Heart left ventricle (tissue), 16 donors: ENCODE data around the gene SELENON. TPM values are rescaled to one million over a fixed set of nuclear protein-coding genes. Genes with fewer than 3 reads are reported as not detected.

Experiments used
- ATAC-seq, 4 donors: fragments of 200-7000 bp; cut with Tn5 transposase; one replicate each; pipeline ENCODE4 v1.9.1; 2020 to 2022; ENCODE audit warnings: moderate library complexity in 4 of 4, mild to moderate bottlenecking in 3 of 4, moderate number of reproducible peaks in 1 of 4
- DNase-seq, 5 donors: peaks; one replicate each; pipeline ENCODE4 v3.0.0-alpha.2; 2020
- H3K27ac ChIP-seq, 12 donors: fragments of 200-600 bp; sonication (generic) in 4 of 12; one replicate each; pipeline versions ENCODE4 v1.5.0 to v1.8.0; 2016 to 2022; ENCODE audit warnings: mild to moderate bottlenecking in 2 of 12
- H3K27me3 ChIP-seq, 9 donors: fragments of 200-600 bp; sonication (generic) in 2 of 9; one replicate each; pipeline versions ENCODE4 v1.5.1 to v1.8.0; 2016 to 2022; ENCODE audit warnings: mild to moderate bottlenecking in 3 of 9
- H3K36me3 ChIP-seq, 9 donors: fragments of 200-600 bp; sonication (generic) in 2 of 9; one replicate each; pipeline versions ENCODE4 v1.5.0 to v1.8.0; 2018 to 2022; ENCODE audit warnings: mild to moderate bottlenecking in 2 of 9
- H3K4me1 ChIP-seq, 12 donors: fragments of 200-600 bp; sonication (generic) in 4 of 12; one replicate each; pipeline versions ENCODE4 v1.5.0 to v1.8.0; 2016 to 2022; ENCODE audit warnings: mild to moderate bottlenecking in 3 of 12
- H3K4me3 ChIP-seq, 12 donors: fragments of 200-600 bp; sonication (generic) in 4 of 12; one replicate each; pipeline versions ENCODE4 v1.5.0 to v1.8.0; 2017 to 2022; ENCODE audit warnings: mild to moderate bottlenecking in 9 of 12, moderate library complexity in 4 of 12
- H3K9me3 ChIP-seq, 12 donors: fragments of 200-600 bp; sonication (generic) in 4 of 12; one replicate each; pipeline versions ENCODE4 v1.5.0 to v1.8.0; 2016 to 2022; ENCODE audit warnings: mild to moderate bottlenecking in 1 of 12
- CTCF ChIP-seq, 12 donors: fragments of 200-600 bp; sonication (generic) in 4 of 12; IDR thresholded peaks; one replicate each; pipeline versions ENCODE4 v1.5.0 to v1.8.0; 2018 to 2022; ENCODE audit warnings: antibody characterized with exemption in 12 of 12, mild to moderate bottlenecking in 5 of 12
- POLR2A ChIP-seq, 2 donors: fragments of 450-650 bp; IDR thresholded peaks; one replicate each; pipeline ENCODE4 v1.6.1; 2017; ENCODE audit warnings: antibody characterized with exemption in 2 of 2, mild to moderate bottlenecking in 2 of 2, moderate library complexity in 2 of 2
- WGBS, 4 donors: extraction: QIAGEN DNeasy Blood & Tissue Kit in 2 of 4; methylation state at CpG; one replicate each; pipeline versions ENCODE4 v1.1.5 to v1.1.7; 2013 to 2018; 5-methylcytosine and 5-hydroxymethylcytosine counted together
- intact Hi-C, 10 donors: fragments of 100-400 bp; cut with DNase I; formaldehyde crosslinking; loops; one replicate each; pipeline versions ENCODE4 v1.11.1 to v1.14.2; 2022
- polyA plus RNA-seq, 2 donors: library from polyadenylated mRNA; stranded (reverse); fragments of 200-250 nt; gene quantifications; one replicate each; pipeline ENCODE4 v1.2.3, GENCODE V29; 2013
- total RNA-seq, 9 donors: library from RNA; depleted of rRNA in 2 of 9; stranded (reverse); fragments of >200 nt in 2 of 9; fragmentation: NEBNext Ultra II Directional in 3 of 9; extraction: Animal tissue kit (Norgen Biotek cat#: 25700) in 3 of 9; gene quantifications; one replicate each; pipeline versions ENCODE4 v1.1.0 to v1.2.4, GENCODE V29; 2016 to 2023
- donor health status: ischemic (EF 13 %, LVEDD 7.1; RV severe dilation, severe dysfunction).
- donor health status: healthy with polysubstance abuse.
- donor health status: DM: no; HTN: yes; CAD: no.
- donor health status: DM: no; HTN: no; CAD: no.
- donor health status: ischemic (EF 25% LVEDD 6.9; RV normal size, moderate dysfunction).
- donor health status: ischemic (EF 25% LVEDD 5.7; RV mildly dilated, moderate dysfunction).
- donor health status: healthy.
- donor health status: DM: yes; HTN: yes; CAD: no.
- donor health status: ischemic (EF 35%, LVEDD 5.7; RV mildly dilated, moderate dysfunction).
- donor health status: nonischemic (EF 11% LVEDD 7.7; RV severe dilation, severe dysfunction).
- donor health status: DM: yes; HTN: yes; CAD: no.
- donor health status: PGD.
- donor health status: ischemic (EF 29% LVEDD 5.4; RV normal size, mild dysfunction).
- donor health status: nonischemic (EF 23%, LVEDD 6.1; RV moderate dilation, normal function).

The SELENON gene
- total and polyA plus RNA-seq, 11 donors, result 28.9 to 92.3 (median 48.5) TPM

- ATAC-seq (peak in 1 of 4 donors; percentile 29), DNase-seq (no peak)
- Histone ChIP-seq H3K4me1 (no peaks in the 10 kb centered on the region), H3K9me3 (no peaks in the 10 kb centered on the region), H3K4me3 (no peak overlapping the region), H3K27ac (no peak overlapping the region), H3K27me3 (no peaks in the 10 kb centered on the region), H3K36me3 (no peaks in the 10 kb centered on the region)
- TF ChIP-seq POLR2A (IDR thresholded peaks at IDR 0.05) (no peak), CTCF (IDR thresholded peaks at IDR 0.05) (no peak)
- intact Hi-C loops, result no loop called here
- 26 to 68% (median 52%) methylated on average over 1 of the region's 1 CpG for WGBS, 4 donors
Observed at GRCh38 chr1:25848531-25848930, 48.5 kb downstream of the SELENON start.

GRCh38 chr1:25854554-25854953 is 54.6 kb downstream of the SELENON start:
- no peak for DNase-seq
- H3K27me3 ChIP-seq, result no peaks in the 10 kb centered on the region
- no peak for TF ChIP-seq CTCF (IDR thresholded peaks at IDR 0.05)
- TF ChIP-seq POLR2A (IDR thresholded peaks at IDR 0.05), result no peak
- peaks cover 0 to 9% (median 7%) of the 10 kb centered on the region in 12 donors for H3K4me1 ChIP-seq
- WGBS, 4 donors, result 80 to 87% (median 82%) methylated on average over 2 of the region's 2 CpGs
- H3K4me3 ChIP-seq, result no peak overlapping the region
- no peak overlapping the region for H3K27ac ChIP-seq
- ATAC-seq, result no peak
- H3K36me3 ChIP-seq, result no peaks in the 10 kb centered on the region
- intact Hi-C loops, result no loop called here
- H3K9me3 ChIP-seq, result no peaks in the 10 kb centered on the region

GRCh38 chr1:25856856-25857255 is 56.9 kb downstream of the SELENON start:
- whole genome bisulfite sequencing, 4 donors, result 88 to 94% (median 90%) methylated on average over 11 of the region's 11 CpGs
- H3K4me3 ChIP-seq, result no peak overlapping the region
- H3K27me3 ChIP-seq, result no peaks in the 10 kb centered on the region
- no peaks in the 10 kb centered on the region for H3K36me3 ChIP-seq
- DNase-seq (no peak), ATAC-seq (no peak)
- H3K4me1 ChIP-seq, result peaks cover 0 to 29% (median 8%) of the 10 kb centered on the region in 12 donors
- no peaks in the 10 kb centered on the region for H3K9me3 ChIP-seq
- intact Hi-C loops, result no loop called here
- no peak overlapping the region for H3K27ac ChIP-seq
- no peak for TF ChIP-seq POLR2A (IDR thresholded peaks at IDR 0.05)
- TF ChIP-seq CTCF (IDR thresholded peaks at IDR 0.05), result no peak

- DNase-seq (no peak), ATAC-seq (no peak)
- Histone ChIP-seq H3K4me3 (peak overlapping the region in 6 of 12 donors; percentile 53 to 68 (median 58)), H3K4me1 (peaks cover 0 to 32% (median 8%) of the 10 kb centered on the region in 12 donors), H3K9me3 (no peaks in the 10 kb centered on the region), H3K27ac (no peak overlapping the region), H3K27me3 (no peaks in the 10 kb centered on the region), H3K36me3 (peaks cover 0 to 8% (median 0%) of the 10 kb centered on the region in 9 donors)
- TF ChIP-seq CTCF (IDR thresholded peaks at IDR 0.05) (no peak), POLR2A (IDR thresholded peaks at IDR 0.05) (no peak)
- intact Hi-C loops, result no loop called here
- WGBS, 4 donors, result 49 to 55% (median 54%) methylated on average over 7 of the region's 7 CpGs
Observed at GRCh38 chr1:25858494-25858893, 58.5 kb downstream of the SELENON start.
